ENCODE results near the gene CPNE4.

Gene CPNE4

DNA sequence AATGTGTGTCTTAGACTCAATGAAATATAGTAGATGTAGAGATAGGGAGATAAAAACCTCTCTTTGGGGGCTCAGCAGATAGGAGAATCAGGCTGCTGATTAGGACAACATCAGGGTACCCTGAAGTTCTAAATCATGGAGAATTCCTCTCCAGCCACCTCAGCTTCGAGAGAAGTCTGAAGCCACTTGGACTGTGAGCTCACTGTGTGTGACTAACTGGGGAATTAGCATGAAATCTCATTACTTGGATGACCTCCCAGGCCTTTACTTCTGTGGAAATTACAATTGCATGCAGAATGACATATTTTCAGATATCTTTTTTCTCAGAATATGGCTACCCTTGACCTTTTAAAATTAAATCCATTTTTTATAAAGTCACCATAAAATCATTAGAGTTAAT, 404.0 kb downstream of the CPNE4 start:
- TF ChIP-seq, protein P1, sequence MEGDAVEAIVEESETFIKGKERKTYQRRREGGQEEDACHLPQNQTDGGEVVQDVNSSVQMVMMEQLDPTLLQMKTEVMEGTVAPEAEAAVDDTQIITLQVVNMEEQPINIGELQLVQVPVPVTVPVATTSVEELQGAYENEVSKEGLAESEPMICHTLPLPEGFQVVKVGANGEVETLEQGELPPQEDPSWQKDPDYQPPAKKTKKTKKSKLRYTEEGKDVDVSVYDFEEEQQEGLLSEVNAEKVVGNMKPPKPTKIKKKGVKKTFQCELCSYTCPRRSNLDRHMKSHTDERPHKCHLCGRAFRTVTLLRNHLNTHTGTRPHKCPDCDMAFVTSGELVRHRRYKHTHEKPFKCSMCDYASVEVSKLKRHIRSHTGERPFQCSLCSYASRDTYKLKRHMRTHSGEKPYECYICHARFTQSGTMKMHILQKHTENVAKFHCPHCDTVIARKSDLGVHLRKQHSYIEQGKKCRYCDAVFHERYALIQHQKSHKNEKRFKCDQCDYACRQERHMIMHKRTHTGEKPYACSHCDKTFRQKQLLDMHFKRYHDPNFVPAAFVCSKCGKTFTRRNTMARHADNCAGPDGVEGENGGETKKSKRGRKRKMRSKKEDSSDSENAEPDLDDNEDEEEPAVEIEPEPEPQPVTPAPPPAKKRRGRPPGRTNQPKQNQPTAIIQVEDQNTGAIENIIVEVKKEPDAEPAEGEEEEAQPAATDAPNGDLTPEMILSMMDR (IDR thresholded peaks at IDR 0.05; ENCODE audit: insufficient read depth, missing control alignments): no peak
- no peak for DNase-seq (ENCODE audit: insufficient read length, low spot score)
- no peak for FAIRE-seq

DNA sequence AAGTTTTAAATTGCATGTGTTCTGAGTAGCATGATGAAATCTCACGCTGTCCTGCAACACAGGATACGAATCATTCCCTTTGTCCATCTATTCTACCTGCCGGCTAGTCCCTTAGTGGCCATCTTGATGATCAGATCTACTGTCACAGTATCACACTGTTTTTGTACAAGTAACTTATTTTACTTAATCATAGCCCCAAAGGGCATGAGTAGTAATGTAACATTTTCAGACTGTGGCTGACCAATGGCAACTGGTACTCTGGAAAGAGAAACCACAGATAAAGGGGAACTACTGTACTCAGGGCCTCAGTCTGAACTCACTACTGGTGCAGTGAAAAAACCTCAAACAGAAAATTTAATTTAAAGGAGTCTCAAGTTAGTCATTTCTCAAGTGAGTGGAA, 404.7 kb downstream of the CPNE4 start:
- TF ChIP-seq, protein P1 (IDR thresholded peaks at IDR 0.05; ENCODE audit: insufficient read depth, missing control alignments): no peak
- FAIRE-seq: no peak
- no peak for DNase-seq (ENCODE audit: insufficient read length, low spot score)

DNA sequence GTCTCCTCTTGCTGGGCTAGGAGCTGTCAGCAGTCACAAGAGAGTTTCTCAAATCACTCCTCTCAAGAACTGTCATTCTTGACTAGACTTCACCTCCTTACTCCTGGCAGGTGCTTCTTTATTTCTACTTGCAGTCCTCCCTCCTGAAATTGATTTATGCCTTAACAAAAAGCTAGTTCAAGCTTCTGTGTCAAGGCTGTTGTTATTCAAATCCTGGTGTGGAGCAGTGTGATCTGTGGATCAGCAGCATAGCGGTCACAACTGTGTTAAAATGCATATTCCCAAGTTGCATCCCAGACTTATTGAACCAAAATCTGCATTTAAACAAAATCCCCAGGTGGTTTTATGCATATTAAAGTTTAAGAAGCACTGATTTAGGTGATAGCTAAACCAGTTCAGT, 411.4 kb downstream of the CPNE4 start:
- FAIRE-seq (no peak), DNase-seq (ENCODE audit: insufficient read length, low spot score) (no peak)
- TF ChIP-seq, protein P1 (IDR thresholded peaks at IDR 0.05; ENCODE audit: insufficient read depth, missing control alignments): no peak

DNA sequence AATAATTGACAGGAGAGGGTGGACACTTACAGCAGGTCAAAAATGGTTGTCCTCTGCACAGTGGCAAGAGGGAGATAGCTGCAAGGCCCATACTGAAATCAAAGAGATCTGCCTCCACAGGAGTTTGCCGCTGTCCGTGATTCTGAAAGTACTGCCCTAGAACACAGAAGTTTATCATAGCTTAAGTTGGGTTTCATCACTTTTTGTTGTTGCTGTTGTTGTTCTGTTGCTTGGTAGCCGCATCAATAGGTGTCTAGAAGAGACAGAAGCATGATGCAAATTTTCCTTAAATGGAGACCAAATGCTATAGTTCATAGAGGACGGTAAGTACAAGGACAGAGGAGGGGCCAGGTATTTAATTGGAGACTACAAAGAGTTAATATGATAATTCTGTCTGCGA, 412.1 kb downstream of the CPNE4 start:
- TF ChIP-seq, protein P1 (IDR thresholded peaks at IDR 0.05; ENCODE audit: insufficient read depth, missing control alignments): no peak
- no peak for DNase-seq (ENCODE audit: insufficient read length, low spot score)
- FAIRE-seq: no peak

DNA sequence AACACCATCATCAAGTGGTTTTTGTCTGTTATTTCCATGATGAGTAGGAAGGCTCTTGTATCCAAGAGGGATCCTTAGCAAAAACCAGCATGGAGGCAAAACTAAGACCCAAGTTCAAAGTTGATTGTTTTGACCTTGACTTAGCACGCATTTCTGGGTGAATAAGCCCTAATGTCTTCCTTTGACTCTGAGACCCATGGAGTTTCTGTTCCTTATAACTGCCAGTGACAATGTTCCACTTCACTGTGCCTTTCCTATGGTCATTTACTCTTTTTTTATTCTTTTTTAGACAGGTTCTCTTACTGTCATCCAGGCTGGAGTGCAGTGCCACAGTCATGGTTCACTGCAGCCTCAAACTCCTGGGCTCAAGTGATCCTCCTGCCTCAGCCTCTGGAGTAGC, 413.8 kb downstream of the CPNE4 start:
- FAIRE-seq (no peak), DNase-seq (ENCODE audit: insufficient read length, low spot score) (no peak)
- TF ChIP-seq, protein P1 (IDR thresholded peaks at IDR 0.05; ENCODE audit: insufficient read depth, missing control alignments): no peak

DNA sequence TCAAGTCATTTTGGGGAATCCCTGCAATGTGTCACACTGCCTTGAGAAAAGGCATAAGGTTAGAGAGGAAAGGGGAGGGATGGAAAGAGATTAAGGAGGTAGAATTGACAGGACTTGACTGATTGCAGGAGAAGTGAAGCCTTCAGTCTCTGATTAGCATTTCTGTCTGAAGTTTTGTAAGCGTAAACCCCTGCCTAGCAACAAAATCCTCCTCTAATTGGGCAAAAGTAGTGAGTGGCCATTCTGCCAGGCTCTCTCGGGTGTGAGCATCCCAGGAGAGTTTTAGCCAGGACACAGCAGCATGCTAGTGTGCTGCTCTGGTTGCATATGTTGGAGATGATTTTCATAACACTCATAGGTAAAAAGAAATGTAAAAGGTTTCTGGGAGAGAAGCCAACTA, 415.0 kb downstream of the CPNE4 start:
- TF ChIP-seq, protein P1 (IDR thresholded peaks at IDR 0.05; ENCODE audit: insufficient read depth, missing control alignments): no peak
- no peak for FAIRE-seq
- no peak for DNase-seq (ENCODE audit: insufficient read length, low spot score)

DNA sequence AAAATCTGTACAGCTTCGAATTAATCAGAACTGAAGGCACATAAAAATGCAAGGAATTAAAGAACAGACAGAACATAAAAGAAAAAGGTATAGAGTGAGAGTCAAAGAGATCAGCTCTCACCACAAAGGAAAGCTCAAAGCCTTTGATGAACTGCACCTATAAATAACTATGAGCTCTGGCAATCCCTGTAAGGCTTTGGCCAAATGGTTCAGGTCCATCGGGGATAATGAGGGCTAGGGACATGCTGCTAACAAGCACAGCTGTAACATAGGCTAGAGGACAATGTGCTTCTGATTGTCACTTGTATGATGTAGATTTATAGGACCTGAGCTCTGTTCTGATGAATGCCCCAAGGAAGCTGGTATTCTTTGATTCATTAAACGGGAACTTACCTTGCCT, 418.1 kb downstream of the CPNE4 start:
- DNase-seq (ENCODE audit: insufficient read length, low spot score) (no peak), FAIRE-seq (no peak)
- TF ChIP-seq, protein P1 (IDR thresholded peaks at IDR 0.05; ENCODE audit: insufficient read depth, missing control alignments): no peak

Measured in D721Med (cell line).